K562 (cell line): ENCODE measurements around the gene C15orf62. TPM values are rescaled to one million over a fixed set of nuclear protein-coding genes. Genes with fewer than 3 reads are reported as not detected.

Source experiments
- CXXC5 ChIP-seq: fragments of 250-450 bp; sonication (Bioruptor Pico); IDR thresholded peaks from 2 replicates; pipeline ENCODE4 v1.8.0; 2022; ENCODE audit warnings: inconsistent platforms, mild to moderate bottlenecking, moderate library complexity
- ETS1 ChIP-seq: conservative IDR thresholded peaks from 2 replicates; pipeline ENCODE4 v1.6.1; 2011; ENCODE audit warnings: low read depth, mild to moderate bottlenecking, low read length; ENCODE audit not compliant: control insufficient read depth
- KDM1A ChIP-seq, 2 experiments: fragments of 450-650 bp; IDR thresholded peaks; 2 replicates each; pipeline ENCODE4 v1.6.1; 2016; ENCODE audit warnings: mild to moderate bottlenecking in 2 of 2
- NFIC ChIP-seq: fragments of 450-650 bp; IDR thresholded peaks from 2 replicates; pipeline ENCODE4 v1.6.1; 2017; ENCODE audit warnings: mild to moderate bottlenecking, inconsistent platforms
- NR4A1 ChIP-seq, 2 experiments: fragments of 250-450 bp in 1 of 2; fragments of 450-650 bp in 1 of 2; sonication (Bioruptor Pico) in 1 of 2; IDR thresholded peaks; 2 replicates each; pipeline versions ENCODE4 v1.4.0 to v1.6.1; 2016 to 2020; ENCODE audit warnings: mild to moderate bottlenecking in 2 of 2, missing compliant biosample characterization in 1 of 2, missing genetic modification characterization in 1 of 2, moderate library complexity in 1 of 2
- TAL1 ChIP-seq: fragments of 450-650 bp; IDR thresholded peaks from 2 replicates; pipeline ENCODE4 v1.6.1; 2016; ENCODE audit warnings: mild to moderate bottlenecking
- polyA plus RNA-seq, 8 experiments: library from polyadenylated mRNA; depleted of rRNA in 4 of 8; stranded (reverse) in 5 of 8; unstranded in 3 of 8; fragments of >200 nt; fragmentation: Nextera tagmentation in 2 of 8; fragmentation: Illumina TruSeq in 1 of 8; extraction: Ambion mirVana in 2 of 8; extraction: Trizol in 1 of 8; gene quantifications; 2 replicates each; pipeline versions ENCODE4 v1.2.1 to v1.2.3, GENCODE V29; 2011 to 2014; ENCODE audit warnings: inconsistent platforms in 1 of 8, missing spikeins in 1 of 8
- total RNA-seq, 7 experiments: library from RNA; depleted of rRNA in 6 of 7; stranded (reverse); fragments of >200 nt in 6 of 7; fragmentation: Illumina TruSeq in 2 of 7; extraction: Trizol in 2 of 7; gene quantifications; 2 replicates each; pipeline versions ENCODE4 v1.2.1 to v1.2.3, GENCODE V29; 2011 to 2021; ENCODE audit warnings: low replicate concordance in 1 of 7
- TF ChIP-seq, protein P1 (sequence below): fragments of 200-800 bp; sonication (Bioruptor generic); IDR thresholded peaks from 2 replicates; pipeline ENCODE4 v1.6.1; 2017; ENCODE audit warnings: missing genetic modification characterization, missing compliant biosample characterization
- TF ChIP-seq, protein P2 (sequence below): sonication (generic); formaldehyde crosslinking; IDR thresholded peaks from 2 replicates; pipeline ENCODE4 v1.9.0; 2022; ENCODE audit warnings: mild to moderate bottlenecking, missing genetic modification reagents
- TF ChIP-seq, protein P3 (sequence below): fragments of 200-800 bp; sonication (Bioruptor generic); IDR thresholded peaks from 2 replicates; pipeline ENCODE4 v1.6.1; 2016; ENCODE audit warnings: missing genetic modification characterization, missing compliant biosample characterization
- TF ChIP-seq, protein P4 (sequence below): fragments of 450-650 bp; formaldehyde crosslinking; IDR thresholded peaks from 2 replicates; pipeline ENCODE4 v1.4.0; 2022; ENCODE audit warnings: missing genetic modification characterization
- TF ChIP-seq, protein P5 (sequence below): fragments of 250-450 bp; sonication (Bioruptor Pico); IDR thresholded peaks from 2 replicates; pipeline ENCODE4 v1.4.0; 2020

C15orf62 gene
- total and polyA plus RNA-seq, 9 of the 15 experiments (the other 6 are each of a cell fraction or from before 2014, with no cell fraction given), result 0.01 to 0.76 (median 0.30) TPM; not detected in 1

DNA sequence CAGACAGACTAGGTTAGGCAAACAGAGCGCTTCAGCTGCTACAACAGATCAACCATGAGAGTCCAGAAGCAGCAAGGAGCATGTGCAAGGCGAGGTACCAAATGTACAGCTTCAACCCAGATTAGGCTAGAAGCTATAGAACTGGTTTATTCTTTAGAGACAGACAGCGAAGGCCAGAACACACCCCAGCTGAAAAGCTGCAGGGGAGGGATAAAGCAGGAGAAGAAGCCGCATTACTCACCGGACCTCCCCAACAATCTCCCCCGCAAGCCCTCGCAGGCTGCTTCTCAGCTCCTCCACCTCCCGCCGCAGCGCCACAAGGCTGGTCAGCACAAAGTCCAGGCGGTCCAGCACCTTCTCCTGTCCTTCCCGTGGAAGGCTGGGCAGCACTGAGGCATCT, 18.0 kb upstream of the C15orf62 start (continued):
- TF ChIP-seq, protein P1, sequence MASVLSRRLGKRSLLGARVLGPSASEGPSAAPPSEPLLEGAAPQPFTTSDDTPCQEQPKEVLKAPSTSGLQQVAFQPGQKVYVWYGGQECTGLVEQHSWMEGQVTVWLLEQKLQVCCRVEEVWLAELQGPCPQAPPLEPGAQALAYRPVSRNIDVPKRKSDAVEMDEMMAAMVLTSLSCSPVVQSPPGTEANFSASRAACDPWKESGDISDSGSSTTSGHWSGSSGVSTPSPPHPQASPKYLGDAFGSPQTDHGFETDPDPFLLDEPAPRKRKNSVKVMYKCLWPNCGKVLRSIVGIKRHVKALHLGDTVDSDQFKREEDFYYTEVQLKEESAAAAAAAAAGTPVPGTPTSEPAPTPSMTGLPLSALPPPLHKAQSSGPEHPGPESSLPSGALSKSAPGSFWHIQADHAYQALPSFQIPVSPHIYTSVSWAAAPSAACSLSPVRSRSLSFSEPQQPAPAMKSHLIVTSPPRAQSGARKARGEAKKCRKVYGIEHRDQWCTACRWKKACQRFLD (CRISPR knock-in tag), result no peak
- TF ChIP-seq, protein P2, sequence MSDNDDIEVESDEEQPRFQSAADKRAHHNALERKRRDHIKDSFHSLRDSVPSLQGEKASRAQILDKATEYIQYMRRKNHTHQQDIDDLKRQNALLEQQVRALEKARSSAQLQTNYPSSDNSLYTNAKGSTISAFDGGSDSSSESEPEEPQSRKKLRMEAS (CRISPR knock-in tag), result peak; percentile 88
- TF ChIP-seq, protein P3, sequence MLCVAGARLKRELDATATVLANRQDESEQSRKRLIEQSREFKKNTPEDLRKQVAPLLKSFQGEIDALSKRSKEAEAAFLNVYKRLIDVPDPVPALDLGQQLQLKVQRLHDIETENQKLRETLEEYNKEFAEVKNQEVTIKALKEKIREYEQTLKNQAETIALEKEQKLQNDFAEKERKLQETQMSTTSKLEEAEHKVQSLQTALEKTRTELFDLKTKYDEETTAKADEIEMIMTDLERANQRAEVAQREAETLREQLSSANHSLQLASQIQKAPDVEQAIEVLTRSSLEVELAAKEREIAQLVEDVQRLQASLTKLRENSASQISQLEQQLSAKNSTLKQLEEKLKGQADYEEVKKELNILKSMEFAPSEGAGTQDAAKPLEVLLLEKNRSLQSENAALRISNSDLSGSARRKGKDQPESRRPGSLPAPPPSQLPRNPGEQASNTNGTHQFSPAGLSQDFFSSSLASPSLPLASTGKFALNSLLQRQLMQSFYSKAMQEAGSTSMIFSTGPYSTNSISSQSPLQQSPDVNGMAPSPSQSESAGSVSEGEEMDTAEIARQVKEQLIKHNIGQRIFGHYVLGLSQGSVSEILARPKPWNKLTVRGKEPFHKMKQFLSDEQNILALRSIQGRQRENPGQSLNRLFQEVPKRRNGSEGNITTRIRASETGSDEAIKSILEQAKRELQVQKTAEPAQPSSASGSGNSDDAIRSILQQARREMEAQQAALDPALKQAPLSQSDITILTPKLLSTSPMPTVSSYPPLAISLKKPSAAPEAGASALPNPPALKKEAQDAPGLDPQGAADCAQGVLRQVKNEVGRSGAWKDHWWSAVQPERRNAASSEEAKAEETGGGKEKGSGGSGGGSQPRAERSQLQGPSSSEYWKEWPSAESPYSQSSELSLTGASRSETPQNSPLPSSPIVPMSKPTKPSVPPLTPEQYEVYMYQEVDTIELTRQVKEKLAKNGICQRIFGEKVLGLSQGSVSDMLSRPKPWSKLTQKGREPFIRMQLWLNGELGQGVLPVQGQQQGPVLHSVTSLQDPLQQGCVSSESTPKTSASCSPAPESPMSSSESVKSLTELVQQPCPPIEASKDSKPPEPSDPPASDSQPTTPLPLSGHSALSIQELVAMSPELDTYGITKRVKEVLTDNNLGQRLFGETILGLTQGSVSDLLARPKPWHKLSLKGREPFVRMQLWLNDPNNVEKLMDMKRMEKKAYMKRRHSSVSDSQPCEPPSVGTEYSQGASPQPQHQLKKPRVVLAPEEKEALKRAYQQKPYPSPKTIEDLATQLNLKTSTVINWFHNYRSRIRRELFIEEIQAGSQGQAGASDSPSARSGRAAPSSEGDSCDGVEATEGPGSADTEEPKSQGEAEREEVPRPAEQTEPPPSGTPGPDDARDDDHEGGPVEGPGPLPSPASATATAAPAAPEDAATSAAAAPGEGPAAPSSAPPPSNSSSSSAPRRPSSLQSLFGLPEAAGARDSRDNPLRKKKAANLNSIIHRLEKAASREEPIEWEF (CRISPR knock-in tag), result no peak
- TF ChIP-seq ETS1 (no peak), NR4A1 (CRISPR knock-in tag; IDR thresholded peaks at IDR 0.05) (no peak), NR4A1 (tag; IDR thresholded peaks at IDR 0.05) (no peak), KDM1A (IDR thresholded peaks at IDR 0.05) (peak in 1 of 2 experiments; percentile 8; a peak in 1 of 4 replicates), CXXC5 (CRISPR knock-in tag) (no peak), NFIC (peak; percentile 26; the same call in 1 of the 2 replicates), TAL1 (peak; percentile 50; the same call in 1 of the 2 replicates)
- TF ChIP-seq, protein P4, sequence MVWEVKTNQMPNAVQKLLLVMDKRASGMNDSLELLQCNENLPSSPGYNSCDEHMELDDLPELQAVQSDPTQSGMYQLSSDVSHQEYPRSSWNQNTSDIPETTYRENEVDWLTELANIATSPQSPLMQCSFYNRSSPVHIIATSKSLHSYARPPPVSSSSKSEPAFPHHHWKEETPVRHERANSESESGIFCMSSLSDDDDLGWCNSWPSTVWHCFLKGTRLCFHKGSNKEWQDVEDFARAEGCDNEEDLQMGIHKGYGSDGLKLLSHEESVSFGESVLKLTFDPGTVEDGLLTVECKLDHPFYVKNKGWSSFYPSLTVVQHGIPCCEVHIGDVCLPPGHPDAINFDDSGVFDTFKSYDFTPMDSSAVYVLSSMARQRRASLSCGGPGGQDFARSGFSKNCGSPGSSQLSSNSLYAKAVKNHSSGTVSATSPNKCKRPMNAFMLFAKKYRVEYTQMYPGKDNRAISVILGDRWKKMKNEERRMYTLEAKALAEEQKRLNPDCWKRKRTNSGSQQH (CRISPR knock-in tag), result no peak
- TF ChIP-seq, protein P5, sequence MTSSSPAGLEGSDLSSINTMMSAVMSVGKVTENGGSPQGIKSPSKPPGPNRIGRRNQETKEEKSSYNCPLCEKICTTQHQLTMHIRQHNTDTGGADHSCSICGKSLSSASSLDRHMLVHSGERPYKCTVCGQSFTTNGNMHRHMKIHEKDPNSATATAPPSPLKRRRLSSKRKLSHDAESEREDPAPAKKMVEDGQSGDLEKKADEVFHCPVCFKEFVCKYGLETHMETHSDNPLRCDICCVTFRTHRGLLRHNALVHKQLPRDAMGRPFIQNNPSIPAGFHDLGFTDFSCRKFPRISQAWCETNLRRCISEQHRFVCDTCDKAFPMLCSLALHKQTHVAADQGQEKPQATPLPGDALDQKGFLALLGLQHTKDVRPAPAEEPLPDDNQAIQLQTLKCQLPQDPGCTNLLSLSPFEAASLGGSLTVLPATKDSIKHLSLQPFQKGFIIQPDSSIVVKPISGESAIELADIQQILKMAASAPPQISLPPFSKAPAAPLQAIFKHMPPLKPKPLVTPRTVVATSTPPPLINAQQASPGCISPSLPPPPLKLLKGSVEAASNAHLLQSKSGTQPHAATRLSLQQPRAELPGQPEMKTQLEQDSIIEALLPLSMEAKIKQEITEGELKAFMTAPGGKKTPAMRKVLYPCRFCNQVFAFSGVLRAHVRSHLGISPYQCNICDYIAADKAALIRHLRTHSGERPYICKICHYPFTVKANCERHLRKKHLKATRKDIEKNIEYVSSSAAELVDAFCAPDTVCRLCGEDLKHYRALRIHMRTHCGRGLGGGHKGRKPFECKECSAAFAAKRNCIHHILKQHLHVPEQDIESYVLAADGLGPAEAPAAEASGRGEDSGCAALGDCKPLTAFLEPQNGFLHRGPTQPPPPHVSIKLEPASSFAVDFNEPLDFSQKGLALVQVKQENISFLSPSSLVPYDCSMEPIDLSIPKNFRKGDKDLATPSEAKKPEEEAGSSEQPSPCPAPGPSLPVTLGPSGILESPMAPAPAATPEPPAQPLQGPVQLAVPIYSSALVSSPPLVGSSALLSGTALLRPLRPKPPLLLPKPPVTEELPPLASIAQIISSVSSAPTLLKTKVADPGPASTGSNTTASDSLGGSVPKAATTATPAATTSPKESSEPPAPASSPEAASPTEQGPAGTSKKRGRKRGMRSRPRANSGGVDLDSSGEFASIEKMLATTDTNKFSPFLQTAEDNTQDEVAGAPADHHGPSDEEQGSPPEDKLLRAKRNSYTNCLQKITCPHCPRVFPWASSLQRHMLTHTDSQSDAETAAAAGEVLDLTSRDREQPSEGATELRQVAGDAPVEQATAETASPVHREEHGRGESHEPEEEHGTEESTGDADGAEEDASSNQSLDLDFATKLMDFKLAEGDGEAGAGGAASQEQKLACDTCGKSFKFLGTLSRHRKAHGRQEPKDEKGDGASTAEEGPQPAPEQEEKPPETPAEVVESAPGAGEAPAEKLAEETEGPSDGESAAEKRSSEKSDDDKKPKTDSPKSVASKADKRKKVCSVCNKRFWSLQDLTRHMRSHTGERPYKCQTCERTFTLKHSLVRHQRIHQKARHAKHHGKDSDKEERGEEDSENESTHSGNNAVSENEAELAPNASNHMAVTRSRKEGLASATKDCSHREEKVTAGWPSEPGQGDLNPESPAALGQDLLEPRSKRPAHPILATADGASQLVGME (CRISPR knock-in tag), result no peak
